GM12878 (cell line): ENCODE results near the gene LRRC75B. TPM values are rescaled to one million over a fixed set of nuclear protein-coding genes. Genes with fewer than 3 reads are reported as not detected.

Experiments
- ATAC-seq: fragments of 200-7000 bp; cut with Tn5 transposase; 3 replicates; pipeline ENCODE4 v1.9.1; 2020; ENCODE audit warnings: mild to moderate bottlenecking, moderate library complexity
- BruUV-seq: library from RNA; stranded (reverse); fragments of 400-500 nt; replicated peaks from 2 replicates; lab custom pipeline; 2021; lab: Mats Ljungman, UMichigan
- CTCF ChIA-PET: fragments of 300-600 bp; sonication (Branson Sonifier 250); formaldehyde crosslinking; extraction: SDS; loops from one replicate; lab custom pipeline; 2021; ENCODE audit warnings: inconsistent platforms; lab: Yijun Ruan, JAX
- POLR2A ChIA-PET: fragments of 350-600 bp; formaldehyde crosslinking; extraction: SDS; loops from one replicate; lab custom pipeline; 2021; ENCODE audit warnings: inconsistent platforms; lab: Charles Lee
- RAD21 ChIA-PET: fragments of 300-600 bp; sonication (Branson Sonifier 250); formaldehyde crosslinking; loops from one replicate; lab custom pipeline; 2023; ENCODE audit warnings: antibody characterized with exemption; ENCODE audit not compliant: unreplicated experiment; lab: Charles Lee
- SMC1A ChIA-PET: fragments of 300-600 bp; sonication (Branson Sonifier 250); formaldehyde crosslinking; loops from one replicate; lab custom pipeline; 2023; ENCODE audit not compliant: unreplicated experiment, uncharacterized antibody; lab: Charles Lee
- DNase-seq: peaks from one replicate; pipeline ENCODE4 v3.0.0-alpha.2; 2011; ENCODE audit warnings: low read depth, low spot score
- FAIRE-seq: peaks from 3 replicates; lab custom pipeline; 2011; peaks lifted over from hg19 to GRCh38; lab: Jason Lieb, UNC
- H2AFZ ChIP-seq: 2 replicates; pipeline ENCODE4 v1.6.0; 2011; ENCODE audit warnings: low read depth, low read length, control low read depth; ENCODE audit not compliant: control insufficient read depth
- H3K27ac ChIP-seq: 2 replicates; pipeline ENCODE4 v1.5.1; 2011; ENCODE audit warnings: control low read depth; ENCODE audit not compliant: control insufficient read depth, insufficient read depth
- H3K27me3 ChIP-seq, 2 experiments: replicated peaks in 1 of 2; 2 replicates each; pipeline versions ENCODE4 v1.6.0 to v1.6.1; 2011; ENCODE audit warnings: low read length in 1 of 2; ENCODE audit not compliant: control insufficient read depth in 2 of 2, insufficient read depth in 2 of 2
- H3K36me3 ChIP-seq, 2 experiments: 2 replicates each; pipeline ENCODE4 v1.5.1; 2011; ENCODE audit warnings: low read length in 1 of 2; ENCODE audit not compliant: control insufficient read depth in 2 of 2, insufficient read depth in 2 of 2
- H3K4me1 ChIP-seq: 2 replicates; pipeline ENCODE4 v1.6.1; 2011; ENCODE audit warnings: mild to moderate bottlenecking, low read length, moderate library complexity, mixed read lengths; ENCODE audit not compliant: control insufficient read depth, insufficient read depth
- H3K4me2 ChIP-seq: 2 replicates; pipeline ENCODE4 v1.6.0; 2011; ENCODE audit warnings: control low read depth; ENCODE audit not compliant: control insufficient read depth, insufficient read depth
- H3K4me3 ChIP-seq: fragments of 200-600 bp; sonication (generic); 2 replicates; pipeline ENCODE4 v1.5.1; 2016
- H3K79me2 ChIP-seq: 2 replicates; pipeline ENCODE4 v1.6.0; 2011; ENCODE audit warnings: low read length; ENCODE audit not compliant: control insufficient read depth, insufficient read depth
- H3K9ac ChIP-seq: 2 replicates; pipeline ENCODE4 v1.8.0; 2011; ENCODE audit warnings: low read length, control low read depth, mixed read lengths; ENCODE audit not compliant: control insufficient read depth, insufficient read depth
- H3K9me3 ChIP-seq: replicated peaks from 3 replicates; pipeline ENCODE4 v1.5.1; 2011; ENCODE audit warnings: mild to moderate bottlenecking, low read length; ENCODE audit not compliant: control insufficient read depth, insufficient read depth
- H4K20me1 ChIP-seq: 2 replicates; pipeline ENCODE4 v1.6.0; 2011; ENCODE audit not compliant: control insufficient read depth, insufficient read depth
- CREM ChIP-seq: IDR thresholded peaks from 2 replicates; pipeline ENCODE4 v1.6.1; 2014; ENCODE audit warnings: antibody characterized with exemption, low read depth
- FOXM1 ChIP-seq: IDR thresholded peaks from 2 replicates; pipeline ENCODE4 v1.6.1; 2012; ENCODE audit warnings: low read depth, mild to moderate bottlenecking, inconsistent platforms, low read length, moderate library complexity
- LARP7 ChIP-seq: fragments of 450-650 bp; IDR thresholded peaks from 2 replicates; pipeline ENCODE4 v1.6.1; 2017; ENCODE audit warnings: mild to moderate bottlenecking
- NR2F1 ChIP-seq: fragments of 450-650 bp; conservative IDR thresholded peaks from 2 replicates; pipeline ENCODE4 v1.6.1; 2017; ENCODE audit warnings: mild to moderate bottlenecking
- RCOR1 ChIP-seq: conservative IDR thresholded peaks from 2 replicates; pipeline ENCODE4 v1.6.1; 2012; ENCODE audit warnings: low read depth, low read length, improper control_type of control experiment
- SMAD5 ChIP-seq: IDR thresholded peaks from 2 replicates; pipeline ENCODE4 v1.6.1; 2016; ENCODE audit warnings: antibody characterized with exemption, low read depth
- WGBS: methylation state at CpG from one replicate; pipeline ENCODE4 v1.1.6; 2016; ENCODE audit warnings: low lambda C conversion rate; ENCODE audit not compliant: insufficient replicate concordance, insufficient coverage; ENCODE audit errors: missing lambda C conversion rate; 5-methylcytosine and 5-hydroxymethylcytosine counted together
- in situ Hi-C: fragments of 300-500 bp; cut with MboI; formaldehyde crosslinking; loops from 9 replicates; pipeline ENCODE4 v1.14.3; 2018; ENCODE audit warnings: mixed read lengths
- intact Hi-C: fragments of 100-400 bp; cut with micrococcal nuclease; formaldehyde crosslinking; loops from one replicate; pipeline ENCODE4 v1.14.2; 2022; ENCODE audit not compliant: unreplicated experiment
- polyA plus RNA-seq, 11 experiments: library from polyadenylated mRNA; depleted of rRNA in 4 of 11; unstranded in 6 of 11; stranded (reverse) in 5 of 11; fragments of >200 nt; fragmentation: Nextera tagmentation in 4 of 11; fragmentation: Illumina TruSeq in 1 of 11; extraction: Ambion mirVana in 4 of 11; extraction: Trizol in 1 of 11; gene quantifications; 1 replicate in 1 of 11; 2 replicates in 10 of 11; pipeline versions ENCODE4 v1.2.1 to v1.2.3, GENCODE V29; 2011 to 2016; ENCODE audit warnings: inconsistent platforms in 2 of 11, missing spikeins in 2 of 11, low read depth in 1 of 11
- total RNA-seq, 4 experiments: library from RNA; depleted of rRNA in 3 of 4; stranded (reverse); fragments of >200 nt in 3 of 4; fragmentation: Illumina TruSeq in 1 of 4; extraction: Trizol in 1 of 4; gene quantifications; 2 replicates each; pipeline versions ENCODE4 v1.2.1 to v1.2.3, GENCODE V29; 2013 to 2021
- TF ChIP-seq, protein P1 (sequence below): IDR thresholded peaks from 2 replicates; pipeline ENCODE4 v1.6.1; 2011; ENCODE audit warnings: mild to moderate bottlenecking, low read depth, low read length, moderate library complexity; ENCODE audit not compliant: insufficient replicate concordance
- TF ChIP-seq, protein P2 (sequence below): fragments of 450-650 bp; IDR thresholded peaks from 2 replicates; pipeline ENCODE4 v1.6.1; 2017; ENCODE audit warnings: mild to moderate bottlenecking, moderate library complexity
- TF ChIP-seq, protein P3 (sequence below): IDR thresholded peaks from 2 replicates; pipeline ENCODE4 v1.6.1; 2011; ENCODE audit warnings: borderline replicate concordance, low read depth, mild to moderate bottlenecking, moderate library complexity, low read length; ENCODE audit not compliant: insufficient read depth, poor library complexity, severe bottlenecking

The LRRC75B gene
- total and polyA plus RNA-seq, 10 of the 15 experiments (the other 5 are each of a cell fraction or from before 2014, with no cell fraction given): 0.09 to 0.98 (median 0.11) TPM; not detected in 3

DNA sequence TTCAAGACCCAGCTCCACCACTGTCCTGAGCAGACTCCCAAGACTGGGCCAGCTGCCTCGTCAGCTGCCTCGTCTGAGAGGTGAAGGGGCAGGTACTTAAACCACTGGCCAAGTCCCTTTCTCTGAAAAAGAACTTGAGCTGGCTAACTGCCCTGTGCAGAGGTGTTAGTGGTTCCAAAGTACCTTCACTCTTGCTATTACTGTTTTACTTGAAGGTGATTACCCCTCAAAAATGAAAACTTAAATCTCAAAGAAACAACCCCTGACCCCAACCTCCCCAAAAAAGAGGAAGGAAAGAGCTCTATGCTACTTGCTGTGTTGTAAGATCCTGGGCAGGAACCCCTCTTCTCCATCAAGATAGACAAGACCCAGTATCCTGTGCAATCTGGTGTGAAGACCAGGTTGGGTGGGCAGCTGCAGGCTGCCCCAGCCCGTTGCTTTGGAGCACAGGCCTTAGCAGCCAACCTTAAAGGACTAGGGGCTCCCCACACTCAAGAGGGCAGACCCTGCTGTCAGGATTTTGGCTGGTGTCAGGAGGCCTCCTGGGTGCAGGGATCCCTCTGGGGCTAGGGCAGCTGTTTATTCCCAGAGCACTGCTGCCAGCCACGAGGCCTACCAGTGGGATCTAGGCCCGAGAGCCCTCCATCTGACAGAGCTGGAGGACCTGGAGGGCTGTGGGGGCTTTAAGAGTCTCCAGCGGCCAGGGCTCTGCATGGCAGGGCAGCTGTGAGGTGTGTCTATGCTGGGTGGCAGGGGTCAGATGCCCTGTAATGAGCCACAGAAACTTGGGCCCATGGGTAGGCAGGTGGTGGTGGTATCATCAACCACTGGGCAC lies 51.0 kb downstream of the LRRC75B start:
- H4K20me1 ChIP-seq: no peaks in the 10 kb centered on the region
- POLR2A ChIA-PET: interaction anchor here (1.1 kb wide), 1 partner anchor 13 kb away, joined by 5 read pairs; the partner anchor contains the start of gene GUCD1

DNA sequence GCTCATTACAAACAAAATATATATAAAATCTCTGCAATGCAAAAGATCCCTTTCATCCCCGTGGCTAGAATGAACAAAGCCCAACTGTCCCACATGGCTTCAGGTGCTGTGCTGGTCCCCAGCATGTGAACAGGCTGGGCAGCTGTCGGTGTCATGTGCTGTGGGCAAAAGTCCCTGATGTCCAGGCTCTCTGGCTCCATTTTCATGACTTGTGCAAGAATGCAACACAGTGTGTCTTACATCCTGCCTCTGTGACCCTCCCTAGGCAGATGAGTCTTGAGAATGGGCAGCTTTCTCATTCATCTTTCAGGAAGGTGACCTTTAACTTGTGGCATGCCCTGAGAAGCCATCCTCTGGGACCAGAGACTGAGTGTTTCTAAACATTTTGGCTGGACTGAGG lies 52.4 kb downstream of the LRRC75B start:
- WGBS: 98% methylated on average over 2 of the region's 2 CpGs
- TF ChIP-seq, protein P1, sequence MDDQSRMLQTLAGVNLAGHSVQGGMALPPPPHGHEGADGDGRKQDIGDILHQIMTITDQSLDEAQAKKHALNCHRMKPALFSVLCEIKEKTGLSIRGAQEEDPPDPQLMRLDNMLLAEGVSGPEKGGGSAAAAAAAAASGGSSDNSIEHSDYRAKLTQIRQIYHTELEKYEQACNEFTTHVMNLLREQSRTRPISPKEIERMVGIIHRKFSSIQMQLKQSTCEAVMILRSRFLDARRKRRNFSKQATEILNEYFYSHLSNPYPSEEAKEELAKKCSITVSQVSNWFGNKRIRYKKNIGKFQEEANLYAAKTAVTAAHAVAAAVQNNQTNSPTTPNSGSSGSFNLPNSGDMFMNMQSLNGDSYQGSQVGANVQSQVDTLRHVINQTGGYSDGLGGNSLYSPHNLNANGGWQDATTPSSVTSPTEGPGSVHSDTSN: no peak
- TF ChIP-seq SMAD5 (no peak), RCOR1 (no peak), CREM (no peak), FOXM1 (no peak)
- TF ChIP-seq, protein P2, sequence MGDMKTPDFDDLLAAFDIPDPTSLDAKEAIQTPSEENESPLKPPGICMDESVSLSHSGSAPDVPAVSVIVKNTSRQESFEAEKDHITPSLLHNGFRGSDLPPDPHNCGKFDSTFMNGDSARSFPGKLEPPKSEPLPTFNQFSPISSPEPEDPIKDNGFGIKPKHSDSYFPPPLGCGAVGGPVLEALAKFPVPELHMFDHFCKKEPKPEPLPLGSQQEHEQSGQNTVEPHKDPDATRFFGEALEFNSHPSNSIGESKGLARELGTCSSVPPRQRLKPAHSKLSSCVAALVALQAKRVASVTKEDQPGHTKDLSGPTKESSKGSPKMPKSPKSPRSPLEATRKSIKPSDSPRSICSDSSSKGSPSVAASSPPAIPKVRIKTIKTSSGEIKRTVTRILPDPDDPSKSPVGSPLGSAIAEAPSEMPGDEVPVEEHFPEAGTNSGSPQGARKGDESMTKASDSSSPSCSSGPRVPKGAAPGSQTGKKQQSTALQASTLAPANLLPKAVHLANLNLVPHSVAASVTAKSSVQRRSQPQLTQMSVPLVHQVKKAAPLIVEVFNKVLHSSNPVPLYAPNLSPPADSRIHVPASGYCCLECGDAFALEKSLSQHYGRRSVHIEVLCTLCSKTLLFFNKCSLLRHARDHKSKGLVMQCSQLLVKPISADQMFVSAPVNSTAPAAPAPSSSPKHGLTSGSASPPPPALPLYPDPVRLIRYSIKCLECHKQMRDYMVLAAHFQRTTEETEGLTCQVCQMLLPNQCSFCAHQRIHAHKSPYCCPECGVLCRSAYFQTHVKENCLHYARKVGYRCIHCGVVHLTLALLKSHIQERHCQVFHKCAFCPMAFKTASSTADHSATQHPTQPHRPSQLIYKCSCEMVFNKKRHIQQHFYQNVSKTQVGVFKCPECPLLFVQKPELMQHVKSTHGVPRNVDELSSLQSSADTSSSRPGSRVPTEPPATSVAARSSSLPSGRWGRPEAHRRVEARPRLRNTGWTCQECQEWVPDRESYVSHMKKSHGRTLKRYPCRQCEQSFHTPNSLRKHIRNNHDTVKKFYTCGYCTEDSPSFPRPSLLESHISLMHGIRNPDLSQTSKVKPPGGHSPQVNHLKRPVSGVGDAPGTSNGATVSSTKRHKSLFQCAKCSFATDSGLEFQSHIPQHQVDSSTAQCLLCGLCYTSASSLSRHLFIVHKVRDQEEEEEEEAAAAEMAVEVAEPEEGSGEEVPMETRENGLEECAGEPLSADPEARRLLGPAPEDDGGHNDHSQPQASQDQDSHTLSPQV: no peak

More for the DNA sequence above, 51.0 kb downstream of the LRRC75B start:
- no peaks in the 10 kb centered on the region for H3K4me1 ChIP-seq
- H3K4me2 ChIP-seq: no peak overlapping the region
- DNase-seq (no peak), FAIRE-seq (no peak), ATAC-seq (no peak; the same call in 2 of the 3 replicates)
- ChIA-PET CTCF (interaction anchor here (2.0 kb wide), 1 partner anchor 14 kb away, joined by 7 read pairs; no protein-coding TSS in a partner anchor), RAD21 (no interaction called here), SMC1A (interaction anchor here (0.6 to 0.8 kb wide), 3 partner anchors 12 to 26 kb away, joined by 3 read pairs; no protein-coding TSS in a partner anchor)
- no peak for TF ChIP-seq LARP7
- TF ChIP-seq, protein P3, sequence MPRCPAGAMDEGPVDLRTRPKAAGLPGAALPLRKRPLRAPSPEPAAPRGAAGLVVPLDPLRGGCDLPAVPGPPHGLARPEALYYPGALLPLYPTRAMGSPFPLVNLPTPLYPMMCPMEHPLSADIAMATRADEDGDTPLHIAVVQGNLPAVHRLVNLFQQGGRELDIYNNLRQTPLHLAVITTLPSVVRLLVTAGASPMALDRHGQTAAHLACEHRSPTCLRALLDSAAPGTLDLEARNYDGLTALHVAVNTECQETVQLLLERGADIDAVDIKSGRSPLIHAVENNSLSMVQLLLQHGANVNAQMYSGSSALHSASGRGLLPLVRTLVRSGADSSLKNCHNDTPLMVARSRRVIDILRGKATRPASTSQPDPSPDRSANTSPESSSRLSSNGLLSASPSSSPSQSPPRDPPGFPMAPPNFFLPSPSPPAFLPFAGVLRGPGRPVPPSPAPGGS: no peak
- peak; percentile 83 for TF ChIP-seq NR2F1
- H3K27ac ChIP-seq: no peak overlapping the region
- intact Hi-C loops: no loop called here
- in situ Hi-C loops: no loop called here
- no peaks in the 10 kb centered on the region for H3K9me3 ChIP-seq
- no peaks in the 10 kb centered on the region for H3K79me2 ChIP-seq
- no peak overlapping the region for H3K4me3 ChIP-seq
- H2AFZ ChIP-seq: no peak overlapping the region
- H3K9ac ChIP-seq: no peak overlapping the region
- no peaks in the 10 kb centered on the region for H3K27me3 ChIP-seq
- BruUV-seq: no TSS peak
- peaks cover 17 to 41% of the 10 kb centered on the region in 2 experiments for H3K36me3 ChIP-seq
- WGBS: 78% methylated on average over 6 of the region's 6 CpGs

More for the DNA sequence above, 52.4 kb downstream of the LRRC75B start:
- H3K79me2 ChIP-seq: no peaks in the 10 kb centered on the region
- H3K36me3 ChIP-seq: peaks cover 17 to 34% of the 10 kb centered on the region in 2 experiments
- ATAC-seq (no peak), FAIRE-seq (no peak), DNase-seq (no peak)
- no peaks in the 10 kb centered on the region for H3K9me3 ChIP-seq
- no peak overlapping the region for H3K4me2 ChIP-seq
- ChIA-PET POLR2A (no interaction called here), CTCF (interaction anchor here (2.0 kb wide), 1 partner anchor 12 kb away, joined by 7 read pairs; no protein-coding TSS in a partner anchor), RAD21 (no interaction called here), SMC1A (no interaction called here)
- no peaks in the 10 kb centered on the region for H3K27me3 ChIP-seq
- TSS peak; percentile 65 for BruUV-seq
- H4K20me1 ChIP-seq: no peaks in the 10 kb centered on the region
- intact Hi-C loops (no loop called here), in situ Hi-C loops (no loop called here)
- no peak overlapping the region for H3K4me3 ChIP-seq
- no peaks in the 10 kb centered on the region for H3K4me1 ChIP-seq
- H3K9ac ChIP-seq: no peak overlapping the region
- no peak overlapping the region for H3K27ac ChIP-seq
- H2AFZ ChIP-seq: no peak overlapping the region
